AG04450 (cell line): ENCODE data around the gene GPM6B. TPM values are rescaled to one million over a fixed set of nuclear protein-coding genes. Genes with fewer than 3 reads are reported as not detected.

Experiments used
- CTCF ChIA-PET: fragments of 300-600, 350-600 bp; formaldehyde crosslinking; extraction: SDS; loops from one replicate; lab custom pipeline; 2022; ENCODE audit warnings: antibody characterized with exemption, inconsistent platforms; lab: Charles Lee
- POLR2A ChIA-PET: fragments of 350-600 bp; formaldehyde crosslinking; extraction: SDS; loops from one replicate; lab custom pipeline; 2021; ENCODE audit warnings: antibody characterized with exemption, inconsistent platforms; lab: Yijun Ruan, JAX
- DNase-seq: peaks from one replicate; pipeline ENCODE4 v3.0.0-alpha.2; 2011; ENCODE audit warnings: low read depth, low spot score
- H3K27ac ChIP-seq: one replicate; pipeline ENCODE4 v1.5.1; 2012; ENCODE audit warnings: low read depth, low read length, control low read depth
- H3K27me3 ChIP-seq: one replicate; pipeline ENCODE4 v1.6.0; 2012; ENCODE audit warnings: low read length; ENCODE audit not compliant: control insufficient read depth, insufficient read depth
- H3K4me3 ChIP-seq: 2 replicates; pipeline ENCODE4 v1.5.1; 2011; ENCODE audit warnings: mild to moderate bottlenecking, low read depth, low read length, control low read depth
- H3K9me3 ChIP-seq: 2 replicates; pipeline ENCODE4 v1.5.1; 2012; ENCODE audit warnings: low read length; ENCODE audit not compliant: control insufficient read depth, insufficient read depth
- polyA plus RNA-seq: library from polyadenylated mRNA; depleted of rRNA; stranded (reverse); fragments of >200 nt; gene quantifications from 2 replicates; pipeline ENCODE4 v1.2.3, GENCODE V29; 2011
- TF ChIP-seq, protein P1 (sequence below): IDR thresholded peaks from 2 replicates; pipeline ENCODE4 v1.5.1; 2011; ENCODE audit warnings: low read depth, low read length, control low read depth, inconsistent platforms

The GPM6B gene
- polyA plus RNA-seq, 1 experiment = 0.67 TPM

DNA sequence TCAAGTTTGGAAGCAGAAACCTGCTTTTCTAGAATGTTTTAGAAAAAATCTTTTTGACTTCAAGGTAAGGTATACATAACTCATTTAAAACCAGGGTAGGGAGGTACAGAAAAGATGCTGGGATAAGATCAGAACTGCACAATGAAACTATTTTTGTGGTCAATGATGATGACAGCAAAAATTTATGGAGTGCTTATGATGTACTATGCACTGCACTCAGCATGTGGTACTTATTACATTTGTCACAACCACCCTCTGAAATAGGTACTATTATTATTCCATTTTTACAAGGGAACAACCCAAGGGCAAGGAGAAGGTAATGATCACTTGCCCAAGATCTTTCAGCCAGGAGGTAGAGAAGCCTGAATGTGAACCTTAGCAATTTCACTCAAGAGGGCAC, 8.0 kb downstream of the GPM6B start:
- TF ChIP-seq, protein P1, sequence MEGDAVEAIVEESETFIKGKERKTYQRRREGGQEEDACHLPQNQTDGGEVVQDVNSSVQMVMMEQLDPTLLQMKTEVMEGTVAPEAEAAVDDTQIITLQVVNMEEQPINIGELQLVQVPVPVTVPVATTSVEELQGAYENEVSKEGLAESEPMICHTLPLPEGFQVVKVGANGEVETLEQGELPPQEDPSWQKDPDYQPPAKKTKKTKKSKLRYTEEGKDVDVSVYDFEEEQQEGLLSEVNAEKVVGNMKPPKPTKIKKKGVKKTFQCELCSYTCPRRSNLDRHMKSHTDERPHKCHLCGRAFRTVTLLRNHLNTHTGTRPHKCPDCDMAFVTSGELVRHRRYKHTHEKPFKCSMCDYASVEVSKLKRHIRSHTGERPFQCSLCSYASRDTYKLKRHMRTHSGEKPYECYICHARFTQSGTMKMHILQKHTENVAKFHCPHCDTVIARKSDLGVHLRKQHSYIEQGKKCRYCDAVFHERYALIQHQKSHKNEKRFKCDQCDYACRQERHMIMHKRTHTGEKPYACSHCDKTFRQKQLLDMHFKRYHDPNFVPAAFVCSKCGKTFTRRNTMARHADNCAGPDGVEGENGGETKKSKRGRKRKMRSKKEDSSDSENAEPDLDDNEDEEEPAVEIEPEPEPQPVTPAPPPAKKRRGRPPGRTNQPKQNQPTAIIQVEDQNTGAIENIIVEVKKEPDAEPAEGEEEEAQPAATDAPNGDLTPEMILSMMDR = no peak
- DNase-seq = no peak
- CTCF ChIA-PET = no interaction called here
- POLR2A ChIA-PET = no interaction called here
- Histone ChIP-seq H3K4me3 (no peak overlapping the region), H3K27ac (no peak overlapping the region), H3K27me3 (no peaks in the 10 kb centered on the region), H3K9me3 (no peaks in the 10 kb centered on the region)

DNA sequence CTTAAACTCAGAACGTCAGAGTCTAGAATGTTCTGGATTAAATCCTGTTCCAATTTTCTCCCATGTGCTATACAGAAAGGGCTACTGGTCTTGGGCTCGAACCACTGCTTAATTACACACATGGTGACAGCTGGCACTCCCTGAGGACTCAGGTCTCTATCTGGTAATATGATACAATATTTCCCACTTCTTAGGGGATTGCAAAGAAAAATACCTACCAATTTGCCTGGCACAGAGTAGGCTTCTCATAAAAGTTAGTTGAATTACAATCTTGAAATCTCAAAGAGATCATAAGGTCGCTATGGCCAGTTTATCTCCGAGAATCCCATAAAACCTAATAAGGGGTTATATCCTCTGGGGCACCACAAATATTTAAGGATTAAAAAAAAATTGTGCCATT, 8.6 kb downstream of the GPM6B start:
- no peak overlapping the region for H3K27ac ChIP-seq
- POLR2A ChIA-PET = no interaction called here
- no peaks in the 10 kb centered on the region for H3K9me3 ChIP-seq
- no peak for DNase-seq
- H3K27me3 ChIP-seq = peaks cover 3% of the 10 kb centered on the region
- TF ChIP-seq, protein P1 = no peak
- H3K4me3 ChIP-seq = no peak overlapping the region
- CTCF ChIA-PET = no interaction called here

DNA sequence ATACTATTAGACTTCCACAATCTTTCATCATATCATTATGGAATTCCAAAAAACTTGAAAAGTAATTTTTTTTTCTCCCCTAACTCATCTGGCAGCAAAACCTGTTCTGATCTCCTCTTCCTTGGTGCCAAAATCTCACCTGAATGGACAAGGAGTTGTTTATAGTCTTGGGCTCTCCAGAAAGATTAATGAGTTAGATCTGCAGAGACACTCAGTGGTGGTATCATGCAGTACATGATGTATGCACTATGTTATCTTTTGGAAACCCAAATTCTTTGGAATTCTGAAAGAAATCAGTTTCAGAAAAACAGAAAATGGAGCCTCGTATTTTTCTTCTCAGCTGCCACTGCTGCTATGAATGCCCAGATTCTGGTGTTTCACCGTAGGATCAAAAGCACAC, 11.7 kb downstream of the GPM6B start:
- POLR2A ChIA-PET = no interaction called here
- TF ChIP-seq, protein P1 = no peak
- Histone ChIP-seq H3K27ac (no peak overlapping the region), H3K27me3 (peaks cover 3% of the 10 kb centered on the region), H3K9me3 (no peaks in the 10 kb centered on the region), H3K4me3 (no peak overlapping the region)
- CTCF ChIA-PET = no interaction called here
- DNase-seq = no peak

DNA sequence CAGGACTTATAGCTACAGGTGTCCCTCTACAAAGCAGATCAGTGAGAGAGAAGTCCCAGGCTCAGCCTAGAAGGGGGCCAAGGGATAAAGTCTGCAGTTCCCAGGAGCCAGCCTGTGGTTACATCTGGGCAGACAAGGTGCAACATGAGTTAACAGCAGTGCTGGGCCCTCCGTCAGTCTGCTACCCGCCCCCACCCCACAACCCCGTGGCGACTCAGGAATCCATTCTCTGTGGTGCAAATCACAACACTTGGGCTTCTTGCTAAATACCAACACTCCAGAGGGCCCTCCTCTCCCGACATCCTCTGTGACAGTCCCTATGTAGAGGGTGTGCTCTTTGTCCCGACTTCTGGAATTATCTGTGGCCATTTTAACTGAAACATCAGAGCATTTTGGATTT, 13.8 kb downstream of the GPM6B start:
- H3K27ac ChIP-seq = no peak overlapping the region
- POLR2A ChIA-PET = no interaction called here
- no peak overlapping the region for H3K4me3 ChIP-seq
- CTCF ChIA-PET = no interaction called here
- DNase-seq = no peak
- peaks cover 3% of the 10 kb centered on the region for H3K27me3 ChIP-seq
- no peaks in the 10 kb centered on the region for H3K9me3 ChIP-seq
- TF ChIP-seq, protein P1 = no peak

DNA sequence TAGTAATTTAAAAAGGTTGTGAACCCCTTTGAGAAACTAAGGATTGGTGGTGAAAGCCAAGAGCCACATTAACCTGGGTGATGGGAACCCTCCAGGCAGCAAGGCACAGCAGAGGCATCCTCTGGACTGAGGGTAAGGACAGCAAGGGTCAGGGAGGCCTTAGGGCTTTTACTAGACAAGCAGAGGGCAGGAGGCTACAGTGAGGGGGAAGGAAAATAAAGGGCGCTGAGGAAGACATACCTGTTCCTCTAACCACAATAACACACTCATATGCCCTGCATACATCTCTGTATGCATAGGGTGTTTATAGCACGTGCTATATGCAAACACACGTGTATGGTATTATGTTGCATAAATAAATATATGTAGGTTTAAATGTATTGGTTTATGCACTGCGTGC, 18.7 kb downstream of the GPM6B start:
- no peak for DNase-seq
- H3K27me3 ChIP-seq = no peaks in the 10 kb centered on the region
- H3K27ac ChIP-seq = no peak overlapping the region
- ChIA-PET POLR2A (no interaction called here), CTCF (no interaction called here)
- TF ChIP-seq, protein P1 = no peak
- H3K4me3 ChIP-seq = no peak overlapping the region
- no peaks in the 10 kb centered on the region for H3K9me3 ChIP-seq
